Urinary bladder (tissue), 4 donors: ENCODE measurements around the gene IDH3B. TPM values are rescaled to one million over a fixed set of nuclear protein-coding genes. Genes with fewer than 3 reads are reported as not detected.
"Not testable (repeated sequence)": the region's sequence is repeated elsewhere in the genome, so short reads cannot be mapped to it uniquely, and the experiment has no call there.

Source experiments
- DNase-seq: peaks from one replicate; pipeline ENCODE4 v3.0.0-alpha.2; 2015; ENCODE audit errors: extremely low spot score
- H3K27ac ChIP-seq: one replicate; pipeline ENCODE4 v1.5.1; 2013; ENCODE audit warnings: low read depth, mild to moderate bottlenecking, moderate library complexity
- H3K36me3 ChIP-seq: one replicate; pipeline ENCODE4 v1.6.1; 2013; ENCODE audit warnings: mild to moderate bottlenecking, moderate library complexity; ENCODE audit not compliant: insufficient read depth
- H3K4me1 ChIP-seq: one replicate; pipeline ENCODE4 v1.6.1; 2013; ENCODE audit warnings: mild to moderate bottlenecking, moderate library complexity; ENCODE audit not compliant: insufficient read depth
- H3K4me3 ChIP-seq: one replicate; pipeline ENCODE4 v1.5.1; 2013; ENCODE audit warnings: low read depth, low read length
- WGBS: extraction: QIAGEN DNeasy Blood & Tissue Kit; methylation state at CpG from one replicate; pipeline ENCODE4 v1.1.7; 2013; 5-methylcytosine and 5-hydroxymethylcytosine counted together
- polyA plus RNA-seq: library from polyadenylated mRNA; stranded (reverse); fragments of 200-250 nt; gene quantifications from one replicate; pipeline ENCODE4 v1.2.3, GENCODE V29; 2013
- total RNA-seq: library from RNA; depleted of rRNA; stranded (reverse); fragments of >200 nt; gene quantifications from one replicate; pipeline ENCODE4 v1.2.3, GENCODE V29; 2014
- donor health status: healthy with polysubstance abuse.
- donor health status: healthy.

Gene IDH3B
- total and polyA plus RNA-seq, 2 donors = 44.5 to 102 TPM

DNA sequence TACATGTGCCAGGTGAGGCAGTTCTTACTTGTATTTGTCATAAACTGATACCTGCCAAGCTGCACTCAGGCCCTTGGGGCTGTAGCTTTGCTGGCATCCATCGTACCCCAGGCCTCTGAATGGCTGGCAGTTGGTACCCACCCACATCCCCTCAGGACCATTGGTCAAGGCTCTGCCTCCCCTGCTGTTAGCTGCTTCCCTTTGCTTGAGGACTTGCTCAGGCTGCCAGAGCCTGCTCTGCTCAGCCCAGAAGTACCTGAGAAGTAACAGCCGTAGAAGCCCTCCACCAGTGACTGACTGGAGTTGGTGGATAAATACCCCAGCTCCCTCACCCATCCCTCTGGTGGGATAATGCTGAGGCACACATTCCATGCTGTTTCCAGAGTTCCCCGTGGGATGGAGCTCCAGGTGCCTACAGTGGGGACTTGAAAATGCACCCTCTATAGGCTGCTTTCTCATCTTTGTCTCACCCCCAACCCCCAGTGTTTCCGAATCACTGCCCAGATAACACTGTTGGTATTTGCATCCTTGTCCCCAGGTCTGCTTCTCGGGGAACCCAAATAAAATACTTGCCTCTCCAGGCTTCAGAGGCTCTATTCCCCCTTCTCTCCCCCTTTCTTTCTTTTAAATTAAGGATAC lies 35.9 kb upstream of the IDH3B start:
- 87% methylated on average over 5 of the region's 5 CpGs for WGBS
- no peak for DNase-seq
- Histone ChIP-seq H3K4me1 (no peaks in the 10 kb centered on the region), H3K36me3 (no peaks in the 10 kb centered on the region), H3K27ac (no peak overlapping the region), H3K4me3 (no peak overlapping the region)

DNA sequence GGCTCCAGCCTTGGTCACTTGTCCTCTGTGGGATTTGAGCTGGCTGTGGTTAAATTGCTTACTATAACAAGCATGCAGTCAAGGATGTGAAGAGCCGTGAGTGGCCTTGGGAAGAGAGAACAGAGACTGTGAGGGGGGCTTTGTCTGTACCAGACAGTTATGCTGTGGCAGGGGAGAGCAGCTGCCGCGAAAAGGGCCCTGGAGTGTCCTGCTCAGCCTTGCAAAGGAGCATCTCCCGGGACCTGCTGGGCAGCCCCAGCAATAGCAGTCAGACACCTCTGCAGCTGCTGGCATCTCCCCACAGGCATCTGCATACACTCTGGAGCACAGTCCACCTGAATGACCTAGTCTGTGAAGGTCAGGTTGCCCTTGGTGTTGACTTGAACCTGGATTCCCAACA lies 34.9 kb upstream of the IDH3B start:
- no peaks in the 10 kb centered on the region for H3K4me1 ChIP-seq
- no peak overlapping the region for H3K4me3 ChIP-seq
- no peaks in the 10 kb centered on the region for H3K36me3 ChIP-seq
- no peak overlapping the region for H3K27ac ChIP-seq
- no peak for DNase-seq
- 80% methylated on average over 4 of the region's 4 CpGs for WGBS

DNA sequence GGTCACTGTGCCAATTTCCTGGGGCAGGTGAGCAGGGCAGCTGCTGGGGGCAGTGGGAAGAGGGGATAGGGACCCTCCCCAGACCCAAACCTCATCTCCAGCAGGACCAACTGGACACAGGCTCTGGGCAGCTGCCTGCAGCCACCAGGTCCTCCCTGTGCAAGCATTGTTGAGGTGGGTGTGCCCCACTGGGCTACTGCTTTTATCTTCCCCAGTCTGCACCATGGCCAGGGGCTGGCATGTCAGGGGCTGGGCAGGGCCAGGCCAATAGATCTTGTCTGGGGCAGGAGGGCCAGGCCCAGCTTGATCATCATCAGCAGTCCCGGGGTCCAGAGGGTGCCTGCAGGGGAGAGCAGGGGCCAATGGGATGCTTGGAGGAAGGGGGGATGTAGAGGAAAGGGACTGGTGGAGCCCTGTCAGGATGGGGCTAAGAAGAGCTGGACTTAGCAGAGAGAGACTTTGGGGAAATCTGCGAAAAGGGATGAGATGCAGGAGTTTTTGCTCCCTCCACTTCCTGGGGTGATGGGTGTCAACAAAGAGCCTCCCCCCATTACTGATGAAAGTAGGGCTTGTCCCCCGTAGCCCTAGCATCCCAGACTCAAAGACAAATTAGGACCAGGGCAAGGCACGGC lies 34.3 kb upstream of the IDH3B start:
- no peak overlapping the region for H3K4me3 ChIP-seq
- no peak for DNase-seq
- no peak overlapping the region for H3K27ac ChIP-seq
- no peaks in the 10 kb centered on the region for H3K36me3 ChIP-seq
- no peaks in the 10 kb centered on the region for H3K4me1 ChIP-seq
- 78% methylated on average over 4 of the region's 4 CpGs for WGBS

DNA sequence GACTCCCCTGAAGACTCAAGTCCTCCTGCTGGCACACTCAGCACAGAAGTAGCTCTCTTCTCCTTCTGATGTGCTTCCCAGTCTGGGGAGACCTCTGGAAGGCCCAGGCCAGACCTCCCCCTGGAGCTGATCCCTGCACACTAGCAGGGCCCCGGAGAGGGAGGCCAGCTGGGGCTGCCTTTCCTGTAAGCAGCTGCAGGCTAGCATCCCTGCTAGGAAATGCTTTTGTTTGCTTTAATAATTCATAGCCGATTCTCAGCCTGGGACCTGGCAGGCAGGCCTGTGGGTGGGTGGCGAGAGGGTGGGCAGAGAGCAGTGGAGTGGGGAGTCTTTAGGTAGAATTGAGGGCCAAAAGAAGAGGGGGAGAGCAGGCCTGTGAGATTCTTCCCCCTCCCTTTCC lies 33.8 kb upstream of the IDH3B start:
- Histone ChIP-seq H3K4me3 (no peak overlapping the region), H3K4me1 (no peaks in the 10 kb centered on the region), H3K36me3 (no peaks in the 10 kb centered on the region), H3K27ac (no peak overlapping the region)
- no peak for DNase-seq
- 53% methylated on average over 3 of the region's 3 CpGs for WGBS

DNA sequence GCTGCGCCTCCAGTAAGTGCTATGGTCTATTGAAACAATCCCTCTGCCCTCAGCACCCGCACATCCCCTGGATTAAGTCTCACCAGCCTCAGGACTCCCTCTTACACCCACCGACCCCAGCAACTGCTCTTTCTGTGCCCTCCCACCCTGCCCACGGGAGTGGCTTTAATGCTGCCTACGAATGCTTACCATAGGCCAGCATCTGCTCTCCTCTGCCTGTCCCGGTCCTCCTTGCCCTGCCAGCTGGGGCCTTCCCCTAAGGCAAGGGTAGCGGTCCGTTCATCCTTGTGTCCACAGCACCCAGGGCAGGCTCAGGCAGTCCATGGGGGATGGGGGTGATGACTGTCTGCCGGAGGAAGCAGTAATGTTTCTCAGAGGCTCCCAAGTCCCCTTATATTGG lies 32.6 kb upstream of the IDH3B start:
- Histone ChIP-seq H3K36me3 (no peaks in the 10 kb centered on the region), H3K4me1 (no peaks in the 10 kb centered on the region), H3K4me3 (no peak overlapping the region), H3K27ac (no peak overlapping the region)
- DNase-seq = no peak
- WGBS = 92% methylated on average over 9 of the region's 9 CpGs

DNA sequence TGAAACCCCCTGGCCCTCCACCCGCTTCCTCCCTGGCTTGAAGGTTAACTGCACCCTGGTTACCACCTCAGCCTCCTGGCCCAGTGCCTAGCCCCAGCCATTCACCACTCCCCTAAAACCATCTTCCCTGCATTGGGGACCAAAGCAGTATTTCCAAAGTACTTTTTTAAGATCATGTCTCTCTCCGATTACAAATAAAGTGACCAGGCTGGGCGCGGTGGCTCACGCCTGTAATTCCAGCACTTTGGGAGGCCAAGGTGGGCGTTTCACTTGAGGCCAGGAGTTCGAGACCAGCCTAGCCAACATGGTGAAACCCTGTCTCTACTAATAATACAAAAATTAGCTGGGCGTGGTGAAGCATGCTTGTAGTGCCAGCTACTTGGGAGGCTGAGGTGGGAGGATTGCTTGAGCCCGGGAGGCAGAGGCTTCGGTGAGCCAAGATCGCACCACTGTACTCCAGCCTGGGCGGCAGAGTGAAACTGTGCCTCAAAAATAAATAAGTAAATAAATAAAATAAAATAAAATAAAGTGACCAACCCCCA lies 32.0 kb upstream of the IDH3B start:
- 96% methylated on average over 12 of the region's 12 CpGs for whole genome bisulfite sequencing

DNA sequence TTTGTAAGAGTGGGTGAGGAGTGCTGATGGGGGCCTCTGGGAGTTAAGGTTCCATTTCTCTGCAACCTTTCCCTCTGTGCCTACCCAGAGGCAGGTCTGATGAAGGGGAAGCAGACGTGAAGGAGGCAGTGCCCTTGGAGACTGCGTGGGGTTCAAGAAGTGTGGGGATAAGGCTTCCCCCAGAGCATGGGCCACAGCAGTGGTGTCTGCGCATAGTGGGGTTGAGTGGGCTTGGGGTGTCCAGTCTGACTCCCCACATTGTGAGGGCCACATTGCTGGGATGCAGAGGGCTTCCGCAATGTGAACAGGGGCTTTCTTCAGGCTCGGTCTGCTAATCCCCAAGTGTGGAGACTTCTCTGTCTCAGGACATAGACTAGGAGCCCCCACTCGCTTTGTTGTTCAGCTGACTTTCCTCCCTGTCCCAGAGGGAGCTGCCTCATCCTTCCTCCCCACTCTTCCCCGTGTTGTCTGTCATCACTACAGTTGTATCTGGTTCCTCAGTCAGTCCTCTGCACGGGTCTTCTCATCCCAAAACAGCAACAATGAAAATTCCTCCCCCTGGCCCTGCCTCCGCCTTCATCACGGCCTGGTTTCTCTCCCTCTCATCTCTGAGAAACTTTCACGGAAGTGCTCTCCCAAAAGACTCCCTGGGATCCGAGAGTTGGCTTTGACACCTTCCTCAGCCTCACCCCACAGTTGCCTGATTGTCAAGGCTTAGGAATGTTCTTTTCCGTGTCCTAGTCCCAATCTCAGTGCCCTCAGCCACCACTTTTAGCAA lies 31.4 kb upstream of the IDH3B start:
- DNase-seq = no peak
- no peak overlapping the region for H3K27ac ChIP-seq
- no peaks in the 10 kb centered on the region for H3K36me3 ChIP-seq
- no peak overlapping the region for H3K4me3 ChIP-seq
- WGBS = 86% methylated on average over 13 of the region's 13 CpGs
- no peaks in the 10 kb centered on the region for H3K4me1 ChIP-seq

More for the DNA sequence above, 32.0 kb upstream of the IDH3B start:
- H3K36me3 ChIP-seq, DNase-seq, H3K4me3 ChIP-seq, H3K4me1 ChIP-seq, H3K27ac ChIP-seq: not testable (repeated sequence)

DNA sequence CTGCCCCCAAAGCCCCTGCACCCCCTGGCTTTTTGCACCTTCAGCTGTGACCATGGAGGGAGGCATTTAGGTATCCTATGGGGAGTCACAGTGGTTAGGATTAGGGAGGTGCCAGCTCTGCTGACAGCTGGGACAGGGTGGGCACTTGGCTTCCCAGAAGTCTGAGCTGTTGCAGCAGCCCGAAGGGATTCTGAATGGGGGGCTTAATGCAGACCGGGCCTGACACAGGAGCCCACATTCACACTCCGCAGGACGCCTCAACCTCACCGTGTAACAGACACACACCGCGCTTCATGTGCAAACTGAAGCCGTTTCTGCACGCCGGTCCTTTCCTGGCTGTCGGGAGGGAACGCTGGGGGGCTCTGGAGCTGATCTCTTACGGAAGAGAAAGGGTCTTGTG lies 30.5 kb upstream of the IDH3B start:
- H3K27ac ChIP-seq = no peak overlapping the region
- 77% methylated on average over 13 of the region's 13 CpGs for WGBS
- H3K4me1 ChIP-seq = no peaks in the 10 kb centered on the region
- no peaks in the 10 kb centered on the region for H3K36me3 ChIP-seq
- H3K4me3 ChIP-seq = no peak overlapping the region
- DNase-seq = no peak

DNA sequence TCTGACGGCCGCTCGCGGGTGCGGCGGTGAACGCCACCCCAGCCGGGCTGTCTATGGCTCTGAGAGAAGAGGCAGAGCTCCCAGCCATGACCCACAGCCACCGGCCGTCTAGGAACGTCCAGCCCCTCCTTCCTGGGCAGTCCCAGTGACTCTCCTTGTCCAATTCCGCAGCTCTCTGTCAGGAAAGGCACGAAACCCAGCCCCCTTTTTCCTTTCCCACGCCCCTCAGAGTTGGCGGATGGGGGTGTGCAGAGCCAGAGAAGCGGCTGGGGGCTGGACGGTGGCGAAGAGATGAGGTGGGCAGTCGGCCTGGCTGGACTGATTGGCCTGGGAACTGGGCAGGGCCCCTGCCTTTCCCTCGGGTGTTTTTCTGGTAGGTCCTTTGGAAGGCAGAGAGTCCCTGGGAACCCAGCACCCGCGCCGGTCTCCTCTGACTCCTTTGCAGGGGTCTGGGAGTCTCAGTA lies 30.0 kb upstream of the IDH3B start:
- WGBS = 33% methylated on average over 23 of the region's 23 CpGs
- no peak for DNase-seq
- H3K36me3 ChIP-seq = no peaks in the 10 kb centered on the region
- H3K4me3 ChIP-seq = peak overlapping the region; percentile 78
- H3K27ac ChIP-seq = no peak overlapping the region
- H3K4me1 ChIP-seq = no peaks in the 10 kb centered on the region

DNA sequence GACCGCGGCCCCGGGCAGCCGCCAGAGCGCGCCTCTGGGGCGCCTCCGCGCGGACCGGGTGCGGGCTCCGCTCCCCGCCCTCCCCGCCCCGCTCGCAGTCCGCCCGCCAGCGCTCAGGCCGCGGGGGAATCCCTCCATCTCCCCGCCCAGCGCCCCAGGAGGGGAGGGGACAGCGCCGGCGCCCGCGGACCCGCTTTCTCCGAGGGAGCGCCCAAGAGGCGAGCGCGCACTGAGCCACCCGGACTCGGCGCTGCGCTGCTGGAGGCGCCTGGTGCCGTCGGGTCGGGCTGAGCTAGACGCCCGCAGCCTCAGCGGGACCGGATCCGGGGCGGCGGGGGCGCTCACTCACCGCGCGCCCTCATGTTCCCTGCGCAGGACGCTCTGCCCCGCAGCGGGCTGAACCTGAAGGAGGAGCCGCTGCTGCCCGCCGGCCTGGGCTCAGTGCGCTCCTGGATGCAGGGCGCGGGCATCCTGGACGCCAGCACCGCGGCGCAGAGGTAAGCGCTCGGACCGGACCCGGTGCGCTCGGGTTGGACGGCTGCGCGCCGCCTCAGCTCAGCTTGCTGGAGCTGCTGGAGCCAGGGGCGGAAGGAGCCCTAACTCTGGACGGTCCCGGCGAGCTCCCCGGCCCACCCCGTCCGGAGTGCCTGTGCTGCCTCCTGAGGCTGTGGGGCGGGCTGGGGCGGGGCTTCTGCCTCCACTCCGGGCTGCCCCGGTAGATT lies 29.4 kb upstream of the IDH3B start:
- DNase-seq = no peak
- H3K27ac ChIP-seq = no peak overlapping the region
- no peaks in the 10 kb centered on the region for H3K4me1 ChIP-seq
- no peaks in the 10 kb centered on the region for H3K36me3 ChIP-seq
- WGBS = 2% methylated on average over 87 of the region's 89 CpGs
- H3K4me3 ChIP-seq = peak overlapping the region; percentile 78

DNA sequence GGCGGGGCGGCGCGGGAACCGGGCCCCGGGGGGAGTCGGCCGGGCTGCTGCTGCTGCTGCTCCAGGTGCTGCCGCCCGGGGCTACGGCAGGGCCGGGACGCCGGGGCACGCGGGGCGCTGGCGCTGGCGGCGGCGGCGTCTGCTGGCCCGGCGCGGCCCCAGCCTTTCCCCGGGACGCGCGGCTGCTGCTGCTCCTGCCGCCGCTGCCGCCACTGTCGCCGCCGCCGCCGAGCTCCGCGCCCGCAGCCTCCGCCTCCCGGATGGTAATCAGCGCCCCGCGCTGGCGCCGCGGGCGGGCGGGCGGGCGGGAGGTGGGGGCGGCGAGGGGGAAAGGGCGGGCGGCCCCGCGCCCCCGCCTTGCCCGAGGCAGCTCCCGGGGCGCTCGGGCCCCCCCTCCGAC lies 28.9 kb upstream of the IDH3B start:
- DNase-seq = no peak
- H3K36me3 ChIP-seq = no peaks in the 10 kb centered on the region
- H3K4me1 ChIP-seq = no peaks in the 10 kb centered on the region
- H3K27ac ChIP-seq = no peak overlapping the region
- peak overlapping the region; percentile 78 for H3K4me3 ChIP-seq
- 1% methylated on average over 55 of the region's 64 CpGs for WGBS

DNA sequence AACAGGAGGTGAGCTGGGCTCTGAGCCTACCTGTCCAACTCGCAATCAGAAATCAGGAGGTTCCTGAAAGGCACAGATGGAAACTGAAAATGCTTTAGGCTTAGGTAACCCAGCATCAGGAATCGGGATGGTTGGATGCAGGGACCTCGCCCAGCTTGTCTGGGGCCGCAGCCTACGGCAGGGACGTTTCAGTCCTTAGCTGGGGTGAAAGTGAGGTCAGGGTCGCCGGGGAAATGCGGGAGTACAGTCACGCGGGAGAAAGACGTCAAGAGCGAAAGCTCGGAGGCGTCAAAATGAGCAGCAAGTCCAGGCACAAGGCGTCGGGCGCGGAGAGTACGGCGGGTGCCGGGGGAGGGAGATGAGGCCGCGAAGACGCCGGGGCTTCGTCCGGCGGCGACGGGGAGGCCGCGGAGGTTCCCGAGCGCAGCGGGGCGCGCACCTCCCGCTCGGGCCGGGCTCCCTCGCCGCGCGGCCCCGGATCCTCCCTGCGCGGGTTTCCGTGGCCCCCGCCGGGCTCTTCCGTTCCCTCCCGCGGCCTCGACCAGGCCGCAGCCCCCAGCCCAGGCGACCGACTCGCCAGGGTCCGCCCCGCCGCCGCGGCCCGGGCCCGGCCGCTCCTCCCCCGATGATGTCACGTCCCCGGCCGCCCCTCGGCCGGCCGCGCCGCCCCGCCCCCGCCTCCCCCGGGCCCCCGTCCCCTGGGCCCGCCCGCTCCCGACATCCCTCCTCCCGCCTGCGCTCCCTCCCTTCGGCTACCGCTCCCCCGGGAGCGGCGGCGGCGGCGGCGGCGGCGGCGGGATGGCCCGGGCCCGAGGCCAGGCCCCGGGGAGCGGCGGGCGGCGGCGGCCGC lies 28.2 kb upstream of the IDH3B start, which contains the start of gene EBF4:
Gene EBF4 (plus strand): TSS at position 745 of the 850 bp plus-strand sequence. CDS start 866 bp downstream, outside the sequence.
- no peaks in the 10 kb centered on the region for H3K36me3 ChIP-seq
- H3K4me3 ChIP-seq = peak within 1 kb of the TSS; percentile 78
- WGBS = 2% methylated on average over 95 of the region's 106 CpGs
- no peak for DNase-seq
- peak within 1 kb of the TSS; percentile 55 for H3K27ac ChIP-seq
- no peaks in the 10 kb centered on the region for H3K4me1 ChIP-seq
